ENCODE results near the gene CATSPERB. TPM values are rescaled to one million over a fixed set of nuclear protein-coding genes. Genes with fewer than 3 reads are reported as not detected.

The CATSPERB gene
- total and polyA plus RNA-seq, 10 of the 15 experiments (the other 5 are each of a cell fraction or from before 2014, with no cell fraction given), result not detected

DNA sequence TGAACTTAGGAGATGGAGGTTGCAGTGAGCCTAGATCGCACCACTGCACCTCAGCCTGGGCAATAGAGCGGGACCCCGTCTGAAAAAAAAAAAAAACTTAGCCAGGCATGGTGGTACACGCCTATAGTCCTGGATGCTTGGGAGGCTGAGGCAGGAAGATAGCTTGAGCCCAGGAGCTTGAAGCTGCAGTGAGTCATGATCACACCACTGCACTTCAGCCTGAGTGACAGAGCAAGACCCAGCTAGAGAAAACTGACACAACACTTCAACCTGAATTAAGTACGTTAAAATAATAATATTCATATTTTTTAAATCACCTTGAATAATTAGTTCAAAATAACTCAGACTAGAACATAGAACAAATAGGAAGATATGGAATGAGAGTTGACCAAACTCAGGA is 5.7 kb upstream of the CATSPERB start (continued):
- TF ChIP-seq, protein P1, sequence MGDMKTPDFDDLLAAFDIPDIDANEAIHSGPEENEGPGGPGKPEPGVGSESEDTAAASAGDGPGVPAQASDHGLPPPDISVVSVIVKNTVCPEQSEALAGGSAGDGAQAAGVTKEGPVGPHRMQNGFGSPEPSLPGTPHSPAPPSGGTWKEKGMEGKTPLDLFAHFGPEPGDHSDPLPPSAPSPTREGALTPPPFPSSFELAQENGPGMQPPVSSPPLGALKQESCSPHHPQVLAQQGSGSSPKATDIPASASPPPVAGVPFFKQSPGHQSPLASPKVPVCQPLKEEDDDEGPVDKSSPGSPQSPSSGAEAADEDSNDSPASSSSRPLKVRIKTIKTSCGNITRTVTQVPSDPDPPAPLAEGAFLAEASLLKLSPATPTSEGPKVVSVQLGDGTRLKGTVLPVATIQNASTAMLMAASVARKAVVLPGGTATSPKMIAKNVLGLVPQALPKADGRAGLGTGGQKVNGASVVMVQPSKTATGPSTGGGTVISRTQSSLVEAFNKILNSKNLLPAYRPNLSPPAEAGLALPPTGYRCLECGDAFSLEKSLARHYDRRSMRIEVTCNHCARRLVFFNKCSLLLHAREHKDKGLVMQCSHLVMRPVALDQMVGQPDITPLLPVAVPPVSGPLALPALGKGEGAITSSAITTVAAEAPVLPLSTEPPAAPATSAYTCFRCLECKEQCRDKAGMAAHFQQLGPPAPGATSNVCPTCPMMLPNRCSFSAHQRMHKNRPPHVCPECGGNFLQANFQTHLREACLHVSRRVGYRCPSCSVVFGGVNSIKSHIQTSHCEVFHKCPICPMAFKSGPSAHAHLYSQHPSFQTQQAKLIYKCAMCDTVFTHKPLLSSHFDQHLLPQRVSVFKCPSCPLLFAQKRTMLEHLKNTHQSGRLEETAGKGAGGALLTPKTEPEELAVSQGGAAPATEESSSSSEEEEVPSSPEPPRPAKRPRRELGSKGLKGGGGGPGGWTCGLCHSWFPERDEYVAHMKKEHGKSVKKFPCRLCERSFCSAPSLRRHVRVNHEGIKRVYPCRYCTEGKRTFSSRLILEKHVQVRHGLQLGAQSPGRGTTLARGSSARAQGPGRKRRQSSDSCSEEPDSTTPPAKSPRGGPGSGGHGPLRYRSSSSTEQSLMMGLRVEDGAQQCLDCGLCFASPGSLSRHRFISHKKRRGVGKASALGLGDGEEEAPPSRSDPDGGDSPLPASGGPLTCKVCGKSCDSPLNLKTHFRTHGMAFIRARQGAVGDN (IDR thresholded peaks at IDR 0.05), result no peak

DNA sequence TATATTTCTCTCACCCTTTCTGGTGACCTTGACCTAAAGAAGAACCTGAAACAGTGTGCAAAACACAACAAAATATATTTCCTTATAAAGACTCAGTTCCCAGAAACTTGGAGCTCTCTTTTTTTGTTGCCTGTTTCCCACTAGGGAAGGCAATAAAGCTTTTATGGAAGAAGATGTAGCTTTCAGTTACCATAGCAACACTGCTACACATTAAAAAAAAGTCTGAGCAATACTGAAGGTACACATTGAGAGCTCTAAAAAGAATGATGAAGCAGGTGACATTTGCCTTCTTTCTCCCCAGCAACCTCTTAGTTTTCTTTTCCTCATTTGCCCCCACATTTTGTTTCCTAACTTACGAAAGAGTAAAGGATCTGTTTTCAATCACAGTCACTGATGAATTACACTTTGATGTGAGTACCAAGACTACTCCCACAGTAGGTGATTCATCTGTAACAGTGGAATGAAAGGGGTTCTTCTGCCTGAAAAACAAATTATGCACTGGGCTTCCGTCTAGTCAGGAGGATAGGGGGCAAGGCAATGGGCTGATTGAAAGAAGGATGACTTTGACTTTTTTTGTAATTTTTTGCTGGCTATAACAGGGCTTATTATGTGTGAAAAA is 1.1 kb upstream of the CATSPERB start:
- ATAC-seq, result no peak
- TF ChIP-seq NFYB (IDR thresholded peaks at IDR 0.05; ENCODE audit: insufficient read depth, low read depth, low read length), result no peak
- no peak for TF ChIP-seq TCF7 (IDR thresholded peaks at IDR 0.05; ENCODE audit: borderline replicate concordance)
- TF ChIP-seq KLF5 (IDR thresholded peaks at IDR 0.05; ENCODE audit: partially characterized antibody), result no peak
- no peak for TF ChIP-seq NR2C1 (IDR thresholded peaks at IDR 0.05)
- no peak for TF ChIP-seq ZBTB11 (CRISPR knock-in tag; IDR thresholded peaks at IDR 0.05)
- TF ChIP-seq TCF12 (IDR thresholded peaks at IDR 0.05; ENCODE audit: low read depth, low read length), result no peak
- no peak for TF ChIP-seq BCL11A (IDR thresholded peaks at IDR 0.05; ENCODE audit: low read depth, low read length)
- no peak for TF ChIP-seq ZNF24 (IDR thresholded peaks at IDR 0.05)
- 45% methylated on average over 2 of the region's 2 CpGs for WGBS (ENCODE audit: insufficient coverage, insufficient replicate concordance, low lambda C conversion rate, missing lambda C conversion rate)

More for the DNA sequence above, 1.1 kb upstream of the CATSPERB start:
- in situ Hi-C loops (cut with MboI) (no loop called here), intact Hi-C loops (cut with micrococcal nuclease; ENCODE audit: unreplicated experiment) (no loop called here)
- POLR2A ChIA-PET, result interaction anchor here (0.5 kb wide), 1 partner anchor 58 kb away, joined by 3 read pairs; no protein-coding TSS in a partner anchor
- H3K4me1 ChIP-seq (ENCODE audit: control insufficient read depth, insufficient read depth, low read length), result no peaks in the 10 kb centered on the region
- no peak overlapping the region for H3K4me2 ChIP-seq (ENCODE audit: control insufficient read depth, insufficient read depth)
- no peak for FAIRE-seq
- no peak overlapping the region for H3K4me3 ChIP-seq
- no peak overlapping the region for H3K27ac ChIP-seq (ENCODE audit: control insufficient read depth, insufficient read depth)
- no peaks in the 10 kb centered on the region for H3K9me3 ChIP-seq (replicated peaks; ENCODE audit: control insufficient read depth, insufficient read depth, low read length)
- H3K9ac ChIP-seq (ENCODE audit: control insufficient read depth, insufficient read depth, low read length), result no peak overlapping the region
- RAD21 ChIA-PET (ENCODE audit: unreplicated experiment), result no interaction called here
- no peak overlapping the region for H2AFZ ChIP-seq (ENCODE audit: control insufficient read depth, low read depth, low read length)
- no peaks in the 10 kb centered on the region for H3K36me3 ChIP-seq (ENCODE audit: control insufficient read depth in 2 of 2, insufficient read depth in 2 of 2, low read length in 1 of 2)
- DNase-seq (ENCODE audit: low read depth, low spot score), result no peak
- H3K79me2 ChIP-seq (ENCODE audit: control insufficient read depth, insufficient read depth, low read length), result no peaks in the 10 kb centered on the region
- H4K20me1 ChIP-seq (ENCODE audit: control insufficient read depth, insufficient read depth), result no peaks in the 10 kb centered on the region
- CTCF ChIA-PET, result interaction anchor here (0.7 to 0.8 kb wide), 2 partner anchors 54 to 123 kb away, joined by 3 read pairs; no protein-coding TSS in a partner anchor
- BruUV-seq (replicated peaks), result no TSS peak
- SMC1A ChIA-PET (ENCODE audit: uncharacterized antibody, unreplicated experiment), result no interaction called here
- no peaks in the 10 kb centered on the region; a peak in 2 of 4 replicates for H3K27me3 ChIP-seq (replicated peaks in 1 of 2; ENCODE audit: control insufficient read depth in 2 of 2, insufficient read depth in 2 of 2, low read length in 1 of 2)

Measured in GM12878 (cell line).